Measurements from ENCODE around the gene HNRNPUL1. TPM values are rescaled to one million over a fixed set of nuclear protein-coding genes. Genes with fewer than 3 reads are reported as not detected.
A peak's percentile ranks its signal among the peaks of the same experiment; 100 is the strongest.

Gene HNRNPUL1
- total RNA-seq, result 132 and 142 TPM in 2 replicates

GRCh38 chr19:41263850-41264580, at the start of gene HNRNPUL1:
Gene HNRNPUL1, plus strand, starts transcription at chr19:41264372. Its CDS starts 132 bp downstream, at chr19:41264504.
- peak within 1 kb of the TSS; percentile 83 for H3K4me3 ChIP-seq (ENCODE audit: low read depth, low read length)
- peaks cover 1% of the 10 kb centered on the region for H3K36me3 ChIP-seq (ENCODE audit: control insufficient read depth, insufficient read depth, low read length)
- H3K27me3 ChIP-seq (ENCODE audit: control insufficient read depth, insufficient read depth, low read length), result no peaks in the 10 kb centered on the region
- peak; percentile 35 for TF ChIP-seq CTCF (IDR thresholded peaks at IDR 0.05; ENCODE audit: insufficient read depth, low read length, poor library complexity, severe bottlenecking)
- DNase-seq (ENCODE audit: low read depth), result peak; percentile 100

- peaks cover 1% of the 10 kb centered on the region for H3K36me3 ChIP-seq (ENCODE audit: control insufficient read depth, insufficient read depth, low read length)
- TF ChIP-seq CTCF (IDR thresholded peaks at IDR 0.05; ENCODE audit: insufficient read depth, low read length, poor library complexity, severe bottlenecking), result no peak
- H3K4me3 ChIP-seq (ENCODE audit: low read depth, low read length), result no peak overlapping the region
- DNase-seq (ENCODE audit: low read depth), result no peak
- H3K27me3 ChIP-seq (ENCODE audit: control insufficient read depth, insufficient read depth, low read length), result no peaks in the 10 kb centered on the region
These were observed 46.4 kb upstream of the HNRNPUL1 start for GRCh38 chr19:41217741-41218140.

GRCh38 chr19:41218249-41218614, 45.9 kb upstream of the HNRNPUL1 start:
- no peaks in the 10 kb centered on the region for H3K27me3 ChIP-seq (ENCODE audit: control insufficient read depth, insufficient read depth, low read length)
- H3K36me3 ChIP-seq (ENCODE audit: control insufficient read depth, insufficient read depth, low read length), result peaks cover 1% of the 10 kb centered on the region
- DNase-seq (ENCODE audit: low read depth), result no peak
- H3K4me3 ChIP-seq (ENCODE audit: low read depth, low read length), result no peak overlapping the region
- no peak for TF ChIP-seq CTCF (IDR thresholded peaks at IDR 0.05; ENCODE audit: insufficient read depth, low read length, poor library complexity, severe bottlenecking)

- TF ChIP-seq CTCF (IDR thresholded peaks at IDR 0.05; ENCODE audit: insufficient read depth, low read length, poor library complexity, severe bottlenecking), result no peak
- H3K4me3 ChIP-seq (ENCODE audit: low read depth, low read length), result peak within 1 kb of the TSS; percentile 80
- DNase-seq (ENCODE audit: low read depth), result no peak
- peaks cover 1% of the 10 kb centered on the region for H3K36me3 ChIP-seq (ENCODE audit: control insufficient read depth, insufficient read depth, low read length)
- H3K27me3 ChIP-seq (ENCODE audit: control insufficient read depth, insufficient read depth, low read length), result no peaks in the 10 kb centered on the region
These were observed 45.3 kb upstream of the HNRNPUL1 start, which contains the start of gene AXL for GRCh38 chr19:41218615-41219507. Gene AXL, plus strand, starts transcription at chr19:41219223. Its CDS starts 170 bp downstream, at chr19:41219393.

GRCh38 chr19:41219924-41220567, 44.1 kb upstream of the HNRNPUL1 start:
- Histone ChIP-seq H3K4me3 (ENCODE audit: low read depth, low read length) (peak overlapping the region; percentile 80), H3K27me3 (ENCODE audit: control insufficient read depth, insufficient read depth, low read length) (no peaks in the 10 kb centered on the region), H3K36me3 (ENCODE audit: control insufficient read depth, insufficient read depth, low read length) (peaks cover 3% of the 10 kb centered on the region)
- no peak for DNase-seq (ENCODE audit: low read depth)
- TF ChIP-seq CTCF (IDR thresholded peaks at IDR 0.05; ENCODE audit: insufficient read depth, low read length, poor library complexity, severe bottlenecking), result no peak

Measured in kidney epithelial cell (primary cell).